ENCODE results near the gene SLC16A3.

SLC16A3 gene

DNA sequence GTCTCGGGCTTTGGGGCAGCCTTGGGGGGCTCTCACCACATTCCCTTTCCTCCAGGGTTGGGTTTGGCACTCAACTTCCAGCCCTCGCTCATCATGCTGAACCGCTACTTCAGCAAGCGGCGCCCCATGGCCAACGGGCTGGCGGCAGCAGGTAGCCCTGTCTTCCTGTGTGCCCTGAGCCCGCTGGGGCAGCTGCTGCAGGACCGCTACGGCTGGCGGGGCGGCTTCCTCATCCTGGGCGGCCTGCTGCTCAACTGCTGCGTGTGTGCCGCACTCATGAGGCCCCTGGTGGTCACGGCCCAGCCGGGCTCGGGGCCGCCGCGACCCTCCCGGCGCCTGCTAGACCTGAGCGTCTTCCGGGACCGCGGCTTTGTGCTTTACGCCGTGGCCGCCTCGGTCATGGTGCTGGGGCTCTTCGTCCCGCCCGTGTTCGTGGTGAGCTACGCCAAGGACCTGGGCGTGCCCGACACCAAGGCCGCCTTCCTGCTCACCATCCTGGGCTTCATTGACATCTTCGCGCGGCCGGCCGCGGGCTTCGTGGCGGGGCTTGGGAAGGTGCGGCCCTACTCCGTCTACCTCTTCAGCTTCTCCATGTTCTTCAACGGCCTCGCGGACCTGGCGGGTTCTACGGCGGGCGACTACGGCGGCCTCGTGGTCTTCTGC lies 8.4 kb downstream of the SLC16A3 start:
- Histone ChIP-seq H2AFZ (ENCODE audit: low read length) (no peak overlapping the region), H3K4me1 (ENCODE audit: low read length) (no peaks in the 10 kb centered on the region), H3K9ac (ENCODE audit: low read length) (no peak overlapping the region), H3K79me2 (ENCODE audit: low read length) (no peaks in the 10 kb centered on the region; the same call in 1 of the 2 replicates), H3K9me3 (replicated peaks; ENCODE audit: insufficient read depth, low read length) (no peaks in the 10 kb centered on the region), H3K36me3 (replicated peaks; ENCODE audit: insufficient read depth, low read length) (no peaks in the 10 kb centered on the region), H3K27ac (ENCODE audit: low read length) (no peak overlapping the region), H3K27me3 (replicated peaks; ENCODE audit: insufficient read depth, low read length) (no peaks in the 10 kb centered on the region), H3K9me2 (replicated peaks; ENCODE audit: insufficient read depth, low read length) (no peaks in the 10 kb centered on the region), H3K4me2 (ENCODE audit: low read depth, low read length) (no peak overlapping the region), H4K20me1 (ENCODE audit: insufficient read depth, low read length) (no peaks in the 10 kb centered on the region), H3F3A (ENCODE audit: insufficient read depth, low read length) (no peaks in the 10 kb centered on the region), H3K4me3 (ENCODE audit: low read length) (no peak overlapping the region)
- no peak for DNase-seq
- no peak for TF ChIP-seq EZH2phosphoT487 (IDR thresholded peaks at IDR 0.05; ENCODE audit: low read length)
- no peak for TF ChIP-seq EZH2 (optimal IDR thresholded peaks at IDR 0.05; ENCODE audit: low read depth, low read length)
- TF ChIP-seq, protein P1, sequence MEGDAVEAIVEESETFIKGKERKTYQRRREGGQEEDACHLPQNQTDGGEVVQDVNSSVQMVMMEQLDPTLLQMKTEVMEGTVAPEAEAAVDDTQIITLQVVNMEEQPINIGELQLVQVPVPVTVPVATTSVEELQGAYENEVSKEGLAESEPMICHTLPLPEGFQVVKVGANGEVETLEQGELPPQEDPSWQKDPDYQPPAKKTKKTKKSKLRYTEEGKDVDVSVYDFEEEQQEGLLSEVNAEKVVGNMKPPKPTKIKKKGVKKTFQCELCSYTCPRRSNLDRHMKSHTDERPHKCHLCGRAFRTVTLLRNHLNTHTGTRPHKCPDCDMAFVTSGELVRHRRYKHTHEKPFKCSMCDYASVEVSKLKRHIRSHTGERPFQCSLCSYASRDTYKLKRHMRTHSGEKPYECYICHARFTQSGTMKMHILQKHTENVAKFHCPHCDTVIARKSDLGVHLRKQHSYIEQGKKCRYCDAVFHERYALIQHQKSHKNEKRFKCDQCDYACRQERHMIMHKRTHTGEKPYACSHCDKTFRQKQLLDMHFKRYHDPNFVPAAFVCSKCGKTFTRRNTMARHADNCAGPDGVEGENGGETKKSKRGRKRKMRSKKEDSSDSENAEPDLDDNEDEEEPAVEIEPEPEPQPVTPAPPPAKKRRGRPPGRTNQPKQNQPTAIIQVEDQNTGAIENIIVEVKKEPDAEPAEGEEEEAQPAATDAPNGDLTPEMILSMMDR (IDR thresholded peaks at IDR 0.05; ENCODE audit: low read length): no peak

- H3K27ac ChIP-seq (ENCODE audit: low read length): no peak overlapping the region
- H3K4me2 ChIP-seq (ENCODE audit: low read depth, low read length): no peak overlapping the region
- no peaks in the 10 kb centered on the region for H4K20me1 ChIP-seq (ENCODE audit: insufficient read depth, low read length)
- no peak overlapping the region for H3K9ac ChIP-seq (ENCODE audit: low read length)
- TF ChIP-seq EZH2phosphoT487 (IDR thresholded peaks at IDR 0.05; ENCODE audit: low read length) (no peak), EZH2 (optimal IDR thresholded peaks at IDR 0.05; ENCODE audit: low read depth, low read length) (no peak)
- TF ChIP-seq, protein P1 (IDR thresholded peaks at IDR 0.05; ENCODE audit: low read length): no peak
- H3F3A ChIP-seq (ENCODE audit: insufficient read depth, low read length): no peaks in the 10 kb centered on the region
- H3K27me3 ChIP-seq (replicated peaks; ENCODE audit: insufficient read depth, low read length): no peaks in the 10 kb centered on the region
- no peaks in the 10 kb centered on the region for H3K4me1 ChIP-seq (ENCODE audit: low read length)
- H3K4me3 ChIP-seq (ENCODE audit: low read length): no peak overlapping the region
- H3K36me3 ChIP-seq (replicated peaks; ENCODE audit: insufficient read depth, low read length): no peaks in the 10 kb centered on the region
- no peaks in the 10 kb centered on the region for H3K9me3 ChIP-seq (replicated peaks; ENCODE audit: insufficient read depth, low read length)
- H3K79me2 ChIP-seq (ENCODE audit: low read length): peaks cover 5% of the 10 kb centered on the region; the same call in 1 of the 2 replicates
- H2AFZ ChIP-seq (ENCODE audit: low read length): no peak overlapping the region
- H3K9me2 ChIP-seq (replicated peaks; ENCODE audit: insufficient read depth, low read length): no peaks in the 10 kb centered on the region
- DNase-seq: no peak
These were observed 9.1 kb downstream of the SLC16A3 start for GRCh38 chr17:82237746-82238471.

DNA sequence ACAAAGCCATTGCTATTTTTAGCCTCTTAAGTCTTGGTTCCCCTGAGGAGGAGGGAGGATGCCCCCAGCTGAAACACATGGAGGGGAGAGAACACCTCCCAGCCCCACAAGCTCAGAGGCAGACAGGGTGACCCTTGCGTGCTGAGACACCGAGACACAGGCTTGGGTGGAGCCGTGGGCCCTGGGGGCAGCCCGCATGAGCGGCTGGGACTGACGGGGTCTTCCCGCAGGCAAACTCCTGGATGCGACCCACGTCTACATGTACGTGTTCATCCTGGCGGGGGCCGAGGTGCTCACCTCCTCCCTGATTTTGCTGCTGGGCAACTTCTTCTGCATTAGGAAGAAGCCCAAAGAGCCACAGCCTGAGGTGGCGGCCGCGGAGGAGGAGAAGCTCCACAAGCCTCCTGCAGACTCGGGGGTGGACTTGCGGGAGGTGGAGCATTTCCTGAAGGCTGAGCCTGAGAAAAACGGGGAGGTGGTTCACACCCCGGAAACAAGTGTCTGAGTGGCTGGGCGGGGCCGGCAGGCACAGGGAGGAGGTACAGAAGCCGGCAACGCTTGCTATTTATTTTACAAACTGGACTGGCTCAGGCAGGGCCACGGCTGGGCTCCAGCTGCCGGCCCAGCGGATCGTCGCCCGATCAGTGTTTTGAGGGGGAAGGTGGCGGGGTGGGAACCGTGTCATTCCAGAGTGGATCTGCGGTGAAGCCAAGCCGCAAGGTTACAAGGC lies 9.8 kb downstream of the SLC16A3 start:
- Histone ChIP-seq H3F3A (ENCODE audit: insufficient read depth, low read length) (no peaks in the 10 kb centered on the region), H3K79me2 (ENCODE audit: low read length) (peaks cover 12% of the 10 kb centered on the region), H3K9me2 (replicated peaks; ENCODE audit: insufficient read depth, low read length) (no peaks in the 10 kb centered on the region), H3K4me1 (ENCODE audit: low read length) (no peaks in the 10 kb centered on the region), H3K36me3 (replicated peaks; ENCODE audit: insufficient read depth, low read length) (no peaks in the 10 kb centered on the region), H3K4me2 (ENCODE audit: low read depth, low read length) (no peak overlapping the region), H3K9me3 (replicated peaks; ENCODE audit: insufficient read depth, low read length) (no peaks in the 10 kb centered on the region), H3K9ac (ENCODE audit: low read length) (no peak overlapping the region), H3K4me3 (ENCODE audit: low read length) (no peak overlapping the region), H2AFZ (ENCODE audit: low read length) (no peak overlapping the region), H4K20me1 (ENCODE audit: insufficient read depth, low read length) (no peaks in the 10 kb centered on the region), H3K27me3 (replicated peaks; ENCODE audit: insufficient read depth, low read length) (no peaks in the 10 kb centered on the region), H3K27ac (ENCODE audit: low read length) (no peak overlapping the region)
- TF ChIP-seq EZH2phosphoT487 (IDR thresholded peaks at IDR 0.05; ENCODE audit: low read length) (no peak), EZH2 (optimal IDR thresholded peaks at IDR 0.05; ENCODE audit: low read depth, low read length) (no peak)
- TF ChIP-seq, protein P1 (IDR thresholded peaks at IDR 0.05; ENCODE audit: low read length): no peak
- DNase-seq: no peak

Data from MM.1S (cell line).